ENCODE data around the gene CCDC85C. TPM values are rescaled to one million over a fixed set of nuclear protein-coding genes. Genes with fewer than 3 reads are reported as not detected.
"Not testable (repeated sequence)": the region's sequence is repeated elsewhere in the genome, so short reads cannot be mapped to it uniquely, and the experiment has no call there.

Gene CCDC85C
- total RNA-seq, 2 experiments from 2014 or later, result 6.4 to 15.0 TPM

DNA sequence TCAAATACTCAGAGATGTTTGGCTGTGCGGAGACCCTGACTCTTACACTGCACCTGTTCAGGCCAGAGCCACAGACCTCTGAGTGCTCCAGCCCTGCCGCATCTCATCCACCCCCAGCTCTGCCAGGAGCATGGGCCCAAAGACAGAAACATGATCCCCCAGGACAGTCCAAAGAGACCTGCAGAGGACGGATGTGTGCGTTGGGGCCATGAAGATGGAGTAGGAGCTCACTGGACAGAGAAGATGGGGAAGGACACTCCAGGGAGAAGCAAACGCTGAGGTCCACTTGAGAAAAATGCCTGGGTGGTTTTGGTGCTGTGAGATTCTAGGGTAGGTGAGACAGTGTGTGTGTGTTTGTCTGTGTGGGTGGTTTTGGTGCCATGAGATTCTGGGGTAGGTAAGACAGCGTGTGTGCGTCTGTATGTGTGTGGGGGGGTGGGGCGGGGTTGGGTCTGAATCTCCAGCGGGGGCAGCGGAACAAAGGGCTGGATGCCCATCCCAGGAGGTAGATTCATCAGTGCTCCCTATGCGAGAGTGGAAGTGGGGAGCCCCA lies 40.1 kb upstream of the CCDC85C start:
- TF ChIP-seq, protein P1, sequence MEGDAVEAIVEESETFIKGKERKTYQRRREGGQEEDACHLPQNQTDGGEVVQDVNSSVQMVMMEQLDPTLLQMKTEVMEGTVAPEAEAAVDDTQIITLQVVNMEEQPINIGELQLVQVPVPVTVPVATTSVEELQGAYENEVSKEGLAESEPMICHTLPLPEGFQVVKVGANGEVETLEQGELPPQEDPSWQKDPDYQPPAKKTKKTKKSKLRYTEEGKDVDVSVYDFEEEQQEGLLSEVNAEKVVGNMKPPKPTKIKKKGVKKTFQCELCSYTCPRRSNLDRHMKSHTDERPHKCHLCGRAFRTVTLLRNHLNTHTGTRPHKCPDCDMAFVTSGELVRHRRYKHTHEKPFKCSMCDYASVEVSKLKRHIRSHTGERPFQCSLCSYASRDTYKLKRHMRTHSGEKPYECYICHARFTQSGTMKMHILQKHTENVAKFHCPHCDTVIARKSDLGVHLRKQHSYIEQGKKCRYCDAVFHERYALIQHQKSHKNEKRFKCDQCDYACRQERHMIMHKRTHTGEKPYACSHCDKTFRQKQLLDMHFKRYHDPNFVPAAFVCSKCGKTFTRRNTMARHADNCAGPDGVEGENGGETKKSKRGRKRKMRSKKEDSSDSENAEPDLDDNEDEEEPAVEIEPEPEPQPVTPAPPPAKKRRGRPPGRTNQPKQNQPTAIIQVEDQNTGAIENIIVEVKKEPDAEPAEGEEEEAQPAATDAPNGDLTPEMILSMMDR (conservative IDR thresholded peaks at IDR 0.05; ENCODE audit: low read length), result no peak
- TF ChIP-seq EZH2phosphoT487 (IDR thresholded peaks at IDR 0.05; ENCODE audit: borderline replicate concordance, low read depth, low read length), result no peak
- Histone ChIP-seq H3K9me3 (ENCODE audit: low read length) (no peaks in the 10 kb centered on the region), H3K9me2 (ENCODE audit: insufficient read depth, low read length) (no peaks in the 10 kb centered on the region), H3K36me3 (ENCODE audit: insufficient read depth, low read length) (no peaks in the 10 kb centered on the region), H3K27ac (ENCODE audit: low read depth, low read length, poor library complexity, severe bottlenecking) (no peak overlapping the region), H3K79me2 (ENCODE audit: insufficient read depth, low read depth, low read length) (no peaks in the 10 kb centered on the region), H4K20me1 (ENCODE audit: insufficient read depth, low read length) (no peaks in the 10 kb centered on the region), H2AFZ (ENCODE audit: low read length) (no peak overlapping the region), H3K4me2 (ENCODE audit: low read length) (no peak overlapping the region), H3K4me1 (ENCODE audit: insufficient read depth, low read length, poor library complexity, severe bottlenecking) (no peaks in the 10 kb centered on the region), H3K4me3 (ENCODE audit: low read depth, low read length, poor library complexity, severe bottlenecking) (no peak overlapping the region)
- ChIA-PET CTCF (ENCODE audit: unreplicated experiment) (no interaction called here), POLR2A (no interaction called here)
- BruUV-seq (replicated peaks), result no TSS peak
- DNase-seq (ENCODE audit: low spot score), result no peak
- intact Hi-C loops (cut with micrococcal nuclease; ENCODE audit: unreplicated experiment), result no loop called here

DNA sequence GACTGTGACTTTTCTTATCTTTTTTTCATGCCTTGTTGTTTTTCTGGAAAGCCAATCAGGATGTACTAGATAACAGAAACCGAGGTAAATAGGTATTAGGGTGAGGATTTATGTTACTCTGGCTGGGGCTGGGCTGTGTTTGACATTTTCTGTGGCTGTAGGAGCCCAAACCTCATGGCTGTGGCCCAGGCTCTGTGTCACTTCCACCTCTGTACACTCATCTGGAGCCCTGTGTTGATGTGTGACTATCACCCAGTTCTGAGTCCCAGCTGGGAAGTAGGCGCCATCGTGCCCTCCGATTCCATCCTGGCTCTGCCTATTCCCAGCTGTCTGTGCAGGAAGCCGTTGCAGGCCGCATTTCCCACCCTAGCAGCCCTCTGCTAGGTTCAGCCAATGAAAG lies 39.3 kb upstream of the CCDC85C start:
- no peak overlapping the region for H3K27ac ChIP-seq (ENCODE audit: low read depth, low read length, poor library complexity, severe bottlenecking)
- POLR2A ChIA-PET, result interaction anchor here (1.5 kb wide), 1 partner anchor 13 kb away, joined by 4 read pairs; no protein-coding TSS in a partner anchor
- intact Hi-C loops (cut with micrococcal nuclease; ENCODE audit: unreplicated experiment), result no loop called here
- BruUV-seq (replicated peaks), result no TSS peak
- TF ChIP-seq, protein P1 (conservative IDR thresholded peaks at IDR 0.05; ENCODE audit: low read length), result no peak
- TF ChIP-seq EZH2phosphoT487 (IDR thresholded peaks at IDR 0.05; ENCODE audit: borderline replicate concordance, low read depth, low read length), result no peak
- no peaks in the 10 kb centered on the region for H3K9me3 ChIP-seq (ENCODE audit: low read length)
- no peak for DNase-seq (ENCODE audit: low spot score)
- H2AFZ ChIP-seq (ENCODE audit: low read length), result no peak overlapping the region
- no peaks in the 10 kb centered on the region for H3K36me3 ChIP-seq (ENCODE audit: insufficient read depth, low read length)
- no peaks in the 10 kb centered on the region for H3K4me1 ChIP-seq (ENCODE audit: insufficient read depth, low read length, poor library complexity, severe bottlenecking)
- no peaks in the 10 kb centered on the region for H4K20me1 ChIP-seq (ENCODE audit: insufficient read depth, low read length)
- no peaks in the 10 kb centered on the region for H3K9me2 ChIP-seq (ENCODE audit: insufficient read depth, low read length)
- CTCF ChIA-PET (ENCODE audit: unreplicated experiment), result no interaction called here
- H3K4me3 ChIP-seq (ENCODE audit: low read depth, low read length, poor library complexity, severe bottlenecking), result no peak overlapping the region
- H3K4me2 ChIP-seq (ENCODE audit: low read length), result no peak overlapping the region
- H3K79me2 ChIP-seq (ENCODE audit: insufficient read depth, low read depth, low read length), result no peaks in the 10 kb centered on the region

DNA sequence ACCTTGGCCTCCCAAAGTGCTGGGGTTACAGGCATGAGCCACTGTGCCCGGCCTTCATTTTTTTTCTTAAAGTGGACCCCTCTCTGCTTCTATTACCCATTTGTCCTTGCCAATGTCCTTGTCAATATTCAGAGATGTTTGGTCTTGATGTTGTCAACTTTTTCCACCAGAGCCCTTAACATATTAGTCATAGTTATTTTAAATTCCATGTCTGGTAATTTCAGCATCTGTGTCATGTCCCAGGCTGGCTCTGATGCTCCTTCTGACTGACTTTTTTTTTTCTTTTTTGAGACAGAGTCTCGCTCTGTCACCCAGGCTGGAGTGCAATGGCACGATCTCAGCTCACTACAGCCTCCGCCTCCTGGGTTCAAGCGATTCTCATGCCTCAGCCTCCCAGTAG lies 38.8 kb upstream of the CCDC85C start:
- DNase-seq (ENCODE audit: low spot score); CTCF ChIA-PET (ENCODE audit: unreplicated experiment); BruUV-seq (replicated peaks): not testable (repeated sequence)

More for the DNA sequence above, 38.8 kb upstream of the CCDC85C start:
- H3K4me3 ChIP-seq (ENCODE audit: low read depth, low read length, poor library complexity, severe bottlenecking); H3K4me1 ChIP-seq (ENCODE audit: insufficient read depth, low read length, poor library complexity, severe bottlenecking); H3K36me3 ChIP-seq (ENCODE audit: insufficient read depth, low read length); H3K79me2 ChIP-seq (ENCODE audit: insufficient read depth, low read depth, low read length); H3K4me2 ChIP-seq (ENCODE audit: low read length); H4K20me1 ChIP-seq (ENCODE audit: insufficient read depth, low read length); H3K27ac ChIP-seq (ENCODE audit: low read depth, low read length, poor library complexity, severe bottlenecking); intact Hi-C loops (cut with micrococcal nuclease; ENCODE audit: unreplicated experiment); H3K9me3 ChIP-seq (ENCODE audit: low read length); H3K9me2 ChIP-seq (ENCODE audit: insufficient read depth, low read length); H2AFZ ChIP-seq (ENCODE audit: low read length): not testable (repeated sequence)
- POLR2A ChIA-PET, result interaction anchor here (1.5 kb wide), 1 partner anchor 13 kb away, joined by 4 read pairs; no protein-coding TSS in a partner anchor

Data from OCI-LY7 (cell line).